Liver (tissue), 9 donors: ENCODE results near the gene MAMDC2. TPM values are rescaled to one million over a fixed set of nuclear protein-coding genes. Genes with fewer than 3 reads are reported as not detected.
"Not testable (repeated sequence)": the region's sequence is repeated elsewhere in the genome, so short reads cannot be mapped to it uniquely, and the experiment has no call there.

ENCODE experiments used
- DNase-seq: peaks from one replicate; pipeline ENCODE4 v3.0.0-alpha.2; 2017; ENCODE audit warnings: low spot score
- H3K27ac ChIP-seq, 2 donors: one replicate each; pipeline ENCODE4 v1.7.0; 2013; ENCODE audit warnings: inconsistent platforms in 2 of 2, low read length in 2 of 2, control low read depth in 1 of 2, low read depth in 1 of 2, mild to moderate bottlenecking in 1 of 2
- H3K27me3 ChIP-seq, 4 donors: one replicate each; pipeline versions ENCODE4 v1.6.1 to v1.7.0; 2013; ENCODE audit warnings: low read length in 3 of 4, inconsistent platforms in 1 of 4, mild to moderate bottlenecking in 1 of 4, moderate library complexity in 1 of 4; ENCODE audit not compliant: control insufficient read depth in 4 of 4, insufficient read depth in 4 of 4
- H3K36me3 ChIP-seq, 4 donors: one replicate each; pipeline versions ENCODE4 v1.6.1 to v1.7.0; 2013; ENCODE audit warnings: low read length in 3 of 4, mild to moderate bottlenecking in 3 of 4, low read depth in 1 of 4, moderate library complexity in 1 of 4; ENCODE audit not compliant: control insufficient read depth in 4 of 4, insufficient read depth in 3 of 4
- H3K4me1 ChIP-seq, 4 donors: one replicate each; pipeline versions ENCODE4 v1.6.1 to v1.7.0; 2013; ENCODE audit warnings: low read length in 3 of 4, mild to moderate bottlenecking in 3 of 4, moderate library complexity in 1 of 4; ENCODE audit not compliant: control insufficient read depth in 4 of 4, insufficient read depth in 4 of 4
- H3K4me3 ChIP-seq, 3 donors: one replicate each; pipeline versions ENCODE4 v1.6.1 to v1.7.0; 2013; ENCODE audit warnings: low read length in 3 of 3, control low read depth in 1 of 3, low read depth in 1 of 3, mild to moderate bottlenecking in 1 of 3
- H3K9ac ChIP-seq, 2 donors: one replicate each; pipeline ENCODE4 v1.7.0; 2013; ENCODE audit warnings: low read length in 2 of 2, mild to moderate bottlenecking in 2 of 2, moderate library complexity in 2 of 2, control low read depth in 1 of 2, low read depth in 1 of 2
- H3K9me3 ChIP-seq, 4 donors: one replicate each; pipeline versions ENCODE4 v1.6.1 to v1.7.0; 2013; ENCODE audit warnings: low read length in 3 of 4; ENCODE audit not compliant: control insufficient read depth in 4 of 4
- ATF3 ChIP-seq: IDR thresholded peaks from 2 replicates; pipeline ENCODE4 v1.6.1; 2016; ENCODE audit warnings: antibody characterized with exemption
- CTCF ChIP-seq: fragments of 150-350 bp; IDR thresholded peaks from 2 replicates; pipeline ENCODE4 v1.5.1; 2017; ENCODE audit warnings: improper control_type of control experiment, low read depth, low read length; ENCODE audit not compliant: missing input control
- FOXA1 ChIP-seq: IDR thresholded peaks from 2 replicates; pipeline ENCODE4 v1.6.1; 2016; ENCODE audit warnings: antibody characterized with exemption
- FOXA2 ChIP-seq: IDR thresholded peaks from 2 replicates; pipeline ENCODE4 v1.6.1; 2016; ENCODE audit warnings: antibody characterized with exemption
- GABPA ChIP-seq, 2 donors: IDR thresholded peaks in 1 of 2; conservative IDR thresholded peaks in 1 of 2; 2 replicates each; pipeline ENCODE4 v1.6.1; 2016; ENCODE audit warnings: antibody characterized with exemption in 2 of 2, mild to moderate bottlenecking in 1 of 2, moderate library complexity in 1 of 2
- HNF4A ChIP-seq, 2 donors: conservative IDR thresholded peaks; 2 replicates each; pipeline ENCODE4 v1.6.1; 2016; ENCODE audit warnings: antibody characterized with exemption in 2 of 2, mild to moderate bottlenecking in 2 of 2
- HNF4G ChIP-seq: IDR thresholded peaks from 2 replicates; pipeline ENCODE4 v1.6.1; 2016; ENCODE audit warnings: antibody characterized with exemption
- JUND ChIP-seq, 2 donors: IDR thresholded peaks; 2 replicates each; pipeline ENCODE4 v1.6.1; 2016; ENCODE audit warnings: antibody characterized with exemption in 2 of 2
- NR2F2 ChIP-seq: IDR thresholded peaks from 2 replicates; pipeline ENCODE4 v1.6.1; 2016; ENCODE audit warnings: antibody characterized with exemption
- RXRA ChIP-seq, 2 donors: IDR thresholded peaks; 2 replicates each; pipeline ENCODE4 v1.6.1; 2017 to 2018; ENCODE audit warnings: antibody characterized with exemption in 2 of 2, mild to moderate bottlenecking in 1 of 2
- SP1 ChIP-seq: IDR thresholded peaks from 2 replicates; pipeline ENCODE4 v1.6.1; 2018; ENCODE audit warnings: antibody characterized with exemption, mild to moderate bottlenecking
- TAF1 ChIP-seq: conservative IDR thresholded peaks from 2 replicates; pipeline ENCODE4 v1.6.1; 2016; ENCODE audit warnings: antibody characterized with exemption, mild to moderate bottlenecking
- YY1 ChIP-seq: IDR thresholded peaks from 2 replicates; pipeline ENCODE4 v1.6.1; 2016; ENCODE audit warnings: antibody characterized with exemption, mild to moderate bottlenecking
- ZBTB33 ChIP-seq: IDR thresholded peaks from 2 replicates; pipeline ENCODE4 v1.6.1; 2016; ENCODE audit warnings: antibody characterized with exemption
- WGBS: extraction: QIAGEN DNeasy Blood & Tissue Kit; methylation state at CpG from one replicate; pipeline ENCODE4 v1.1.7; 2013; 5-methylcytosine and 5-hydroxymethylcytosine counted together
- polyA plus RNA-seq, 2 donors: library from polyadenylated mRNA; stranded (reverse) in 1 of 2; unstranded in 1 of 2; fragments of 200-250 nt in 1 of 2; fragments of >200 nt in 1 of 2; fragmentation: Nextera tagmentation in 1 of 2; extraction: Ambion mirVana in 1 of 2; gene quantifications; one replicate each; pipeline versions ENCODE4 v1.2.1 to v1.2.3, GENCODE V29; 2013 to 2015
- total RNA-seq, 2 donors: library from RNA; depleted of rRNA; stranded (reverse); fragments of >200 nt; gene quantifications; one replicate each; pipeline ENCODE4 v1.2.3, GENCODE V29; 2014
- donor health status: healthy.
- donor health status: healthy.
- donor health status: healthy.
- donor health status: healthy.
- donor health status: healthy.

MAMDC2 gene
- total and polyA plus RNA-seq, 4 donors = 0.28 to 4.4 (median 1.0) TPM

- TF ChIP-seq FOXA2 (no peak), JUND (IDR thresholded peaks at IDR 0.05) (no peak)
Observed at GRCh38 chr9:70034271-70034711, 9.4 kb upstream of the MAMDC2 start (continued).

GRCh38 chr9:70035691-70036090 lies 8.0 kb upstream of the MAMDC2 start:
- Histone ChIP-seq H3K9ac (no peak overlapping the region), H3K36me3 (no peaks in the 10 kb centered on the region), H3K4me3 (no peak overlapping the region), H3K27ac (no peak overlapping the region), H3K4me1 (no peaks in the 10 kb centered on the region), H3K27me3 (no peaks in the 10 kb centered on the region), H3K9me3 (peaks cover 0 to 4% (median 1%) of the 10 kb centered on the region in 4 donors)
- WGBS = 82% methylated on average over 3 of the region's 3 CpGs
- no peak for TF ChIP-seq YY1
- no peak for TF ChIP-seq JUND (IDR thresholded peaks at IDR 0.05)
- no peak for TF ChIP-seq CTCF
- no peak for TF ChIP-seq FOXA1
- TF ChIP-seq RXRA (IDR thresholded peaks at IDR 0.05) = no peak
- TF ChIP-seq HNF4G = no peak
- TF ChIP-seq FOXA2 = no peak
- no peak for TF ChIP-seq TAF1
- TF ChIP-seq NR2F2 = no peak
- TF ChIP-seq HNF4A (conservative IDR thresholded peaks at IDR 0.05) = no peak
- no peak for DNase-seq

- WGBS = 79% methylated on average over 6 of the region's 6 CpGs
- DNase-seq = no peak
- TF ChIP-seq HNF4A (conservative IDR thresholded peaks at IDR 0.05) (no peak), JUND (IDR thresholded peaks at IDR 0.05) (no peak), RXRA (IDR thresholded peaks at IDR 0.05) (no peak), FOXA1 (no peak), GABPA (IDR thresholded peaks at IDR 0.05 in 1 of 2, conservative IDR thresholded peaks at IDR 0.05 in 1 of 2) (no peak), SP1 (no peak), FOXA2 (no peak), ZBTB33 (no peak), ATF3 (no peak), CTCF (no peak)
- H3K27ac ChIP-seq = no peak overlapping the region
- H3K9ac ChIP-seq = no peak overlapping the region
- H3K4me1 ChIP-seq = no peaks in the 10 kb centered on the region
- no peaks in the 10 kb centered on the region for H3K27me3 ChIP-seq
- H3K9me3 ChIP-seq = peaks cover 0 to 4% (median 1%) of the 10 kb centered on the region in 4 donors
- H3K36me3 ChIP-seq = no peaks in the 10 kb centered on the region
- H3K4me3 ChIP-seq = no peak overlapping the region
Observed at GRCh38 chr9:70036641-70037040, 7.0 kb upstream of the MAMDC2 start.

GRCh38 chr9:70038171-70038621 lies 5.5 kb upstream of the MAMDC2 start:
- H3K9ac ChIP-seq, H3K9me3 ChIP-seq, H3K4me1 ChIP-seq, H3K36me3 ChIP-seq, H3K27ac ChIP-seq, DNase-seq, H3K27me3 ChIP-seq, H3K4me3 ChIP-seq: not testable (repeated sequence)
- 65% methylated on average over 4 of the region's 4 CpGs for WGBS
